Germinal center (tissue), 1 donor: ENCODE measurements around the gene RNF181.
"Not testable (repeated sequence)": the region's sequence is repeated elsewhere in the genome, so short reads cannot be mapped to it uniquely, and the experiment has no call there.

ENCODE experiments used
- DNase-seq: peaks from one replicate; pipeline ENCODE4 v3.0.0; 2012; ENCODE audit warnings: mixed read lengths, low spot score

The RNF181 gene

DNA sequence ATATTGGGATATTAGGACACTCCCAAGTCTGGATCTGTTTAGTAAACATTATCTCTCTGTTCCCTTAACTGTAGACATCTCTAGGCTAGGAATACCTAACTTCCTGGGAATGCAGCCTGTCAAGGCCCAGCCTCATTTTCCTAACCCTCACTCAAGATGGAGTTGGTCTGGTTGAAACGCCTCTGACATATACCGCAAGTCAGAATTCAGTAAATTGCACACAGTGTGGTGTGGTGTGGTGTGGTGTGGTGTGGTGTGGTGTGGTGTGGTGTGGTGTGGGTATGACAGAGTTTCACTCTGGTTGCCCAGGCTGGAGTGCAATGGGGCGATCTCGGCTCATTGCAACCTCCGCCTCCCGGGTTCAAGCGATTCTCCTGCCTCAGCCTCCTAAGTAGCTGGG is 19.2 kb downstream of the RNF181 start:
- not testable (repeated sequence) for DNase-seq

- DNase-seq: no peak
Measured at GRCh38 chr2:85615413-85615728, 19.8 kb downstream of the RNF181 start.

DNA sequence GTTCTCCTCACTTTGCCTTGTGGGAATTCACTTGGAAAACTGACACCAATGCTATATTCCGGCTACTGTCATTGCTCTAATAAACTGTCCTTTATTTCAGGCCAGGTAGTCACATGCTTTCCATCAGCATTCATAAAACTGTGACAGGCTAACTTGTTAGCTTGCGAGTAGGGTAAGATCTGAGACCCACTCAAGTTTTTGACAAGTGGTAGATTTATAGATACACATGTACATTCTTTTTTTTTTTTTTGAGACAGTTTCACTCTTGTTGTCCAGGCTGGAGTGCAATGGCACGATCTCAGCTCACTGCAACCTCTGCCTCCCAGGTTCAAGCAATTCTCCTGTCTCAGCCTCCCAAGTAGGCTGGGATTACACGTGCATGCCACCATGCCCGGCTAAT is 22.2 kb downstream of the RNF181 start:
- DNase-seq: not testable (repeated sequence)

GRCh38 chr2:85619617-85620016 is 24.1 kb downstream of the RNF181 start:
- no peak for DNase-seq

DNA sequence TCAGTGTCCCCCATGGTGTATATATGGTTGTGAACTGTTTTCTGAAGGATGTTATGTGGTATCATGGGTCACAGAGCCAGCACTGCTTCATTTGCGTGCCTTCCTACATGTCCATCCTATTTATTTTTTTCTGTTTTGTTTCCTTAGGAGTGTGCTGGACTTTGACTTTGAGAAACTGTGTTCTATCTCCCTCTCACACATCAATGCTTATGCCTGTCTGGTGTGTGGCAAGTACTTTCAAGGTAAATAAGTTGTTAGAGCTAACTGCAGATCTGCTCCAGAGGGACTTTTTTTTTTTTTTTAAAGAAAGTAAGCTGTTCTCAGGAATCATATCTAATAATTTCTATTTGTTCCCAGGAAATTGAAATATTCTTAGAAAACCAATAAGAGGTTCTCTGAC is 25.8 kb downstream of the RNF181 start:
- DNase-seq: no peak

- DNase-seq: no peak
Measured at GRCh38 chr2:85623991-85624390, 28.4 kb downstream of the RNF181 start.

DNA sequence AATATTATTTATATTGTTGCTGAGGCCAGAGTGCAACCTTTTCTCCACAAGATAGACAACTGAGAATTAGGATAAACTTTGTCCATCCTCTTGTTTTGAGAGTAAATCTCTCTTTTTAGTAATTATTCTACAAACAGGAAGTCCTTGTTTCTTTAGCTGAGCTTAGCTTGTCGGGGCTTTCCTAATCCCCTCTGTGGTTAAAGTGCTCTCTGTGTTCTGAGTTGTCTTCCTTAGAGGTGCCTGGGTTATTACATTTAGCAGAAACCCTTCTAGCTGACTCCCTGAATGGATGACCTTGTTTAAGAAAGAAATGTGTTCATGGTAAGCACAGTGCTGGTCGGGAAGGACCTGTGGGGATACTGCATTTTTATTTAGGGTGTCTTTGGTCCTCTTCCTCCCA is 33.1 kb downstream of the RNF181 start:
- no peak for DNase-seq

DNA sequence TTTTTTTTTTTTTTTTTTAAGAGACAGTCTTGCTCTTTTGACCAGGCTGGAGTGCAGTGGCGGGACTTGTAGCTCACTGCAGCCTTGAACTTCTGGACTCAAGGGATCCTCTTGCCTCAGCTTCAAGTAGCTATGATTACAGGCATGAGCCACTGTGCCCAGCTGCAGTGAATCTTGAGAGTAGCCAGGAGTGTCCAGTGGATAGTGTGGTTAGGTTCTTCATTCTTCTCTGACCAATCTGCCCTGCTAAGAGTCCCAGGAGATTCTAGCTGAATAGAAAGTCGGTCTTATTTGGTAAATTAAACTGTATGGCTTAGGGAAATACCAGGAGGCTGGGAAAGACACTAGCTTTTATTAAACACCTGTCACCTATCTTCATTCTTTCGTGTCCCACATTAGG is 35.8 kb downstream of the RNF181 start:
- DNase-seq: no peak

- DNase-seq: no peak
Measured at GRCh38 chr2:85635011-85635410, 39.5 kb downstream of the RNF181 start.

- DNase-seq: no peak
Measured at GRCh38 chr2:85635636-85636035, 40.1 kb downstream of the RNF181 start.

GRCh38 chr2:85642725-85643124 is 47.2 kb downstream of the RNF181 start:
- DNase-seq: no peak

GRCh38 chr2:85644909-85645308 is 49.4 kb downstream of the RNF181 start:
- DNase-seq: no peak

DNA sequence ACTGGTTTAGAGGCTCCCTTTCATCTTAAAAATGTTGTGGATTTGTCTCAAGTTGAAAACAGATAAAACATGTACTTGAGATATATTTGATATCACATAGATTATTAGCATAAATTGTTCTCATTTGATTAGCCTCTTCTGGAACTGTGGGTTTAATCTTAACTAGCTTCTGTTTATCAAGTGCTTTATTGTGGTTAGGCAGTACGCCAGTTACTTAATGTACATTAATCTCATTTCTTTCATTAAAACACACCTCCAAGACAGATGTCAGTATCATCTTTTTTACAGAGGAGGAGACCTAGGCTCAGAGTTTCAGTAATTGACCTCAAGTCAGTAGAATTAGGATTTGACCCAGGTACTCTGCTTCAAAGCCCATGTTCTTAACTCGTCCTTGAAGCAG is 50.6 kb downstream of the RNF181 start:
- no peak for DNase-seq
